GM18951 (cell line): Measurements from ENCODE around the gene CACNA1I.

ENCODE experiments used
- POLR2A ChIP-seq: IDR thresholded peaks from 4 replicates; pipeline ENCODE4 v1.6.1; 2011; ENCODE audit warnings: mild to moderate bottlenecking; ENCODE audit not compliant: insufficient read length, insufficient read depth; ENCODE audit errors: extremely low read depth
- in situ Hi-C: fragments of 300-500 bp; cut with MboI; formaldehyde crosslinking; loops from one replicate; pipeline ENCODE4 v1.12.0; 2022; ENCODE audit warnings: low sequenced_read_pairs, mixed read lengths, inconsistent platforms; ENCODE audit not compliant: unreplicated experiment

The CACNA1I gene

GRCh38 chr22:39653787-39654077 lies 83.2 kb downstream of the CACNA1I start:
- TF ChIP-seq POLR2A, result no peak
- in situ Hi-C loops, result no loop called here

GRCh38 chr22:39654131-39654926 lies 83.8 kb downstream of the CACNA1I start:
- TF ChIP-seq POLR2A, result no peak

GRCh38 chr22:39655004-39655579 lies 84.5 kb downstream of the CACNA1I start:
- TF ChIP-seq POLR2A, result no peak
- in situ Hi-C loops, result no loop called here

More at GRCh38 chr22:39654131-39654926, 83.8 kb downstream of the CACNA1I start:
- in situ Hi-C loops, result no loop called here

- TF ChIP-seq POLR2A, result no peak
- in situ Hi-C loops, result no loop called here
Measured at GRCh38 chr22:39655831-39656230, 85.3 kb downstream of the CACNA1I start.

- in situ Hi-C loops, result no loop called here
- TF ChIP-seq POLR2A, result no peak
Measured at GRCh38 chr22:39656495-39657490, 86.2 kb downstream of the CACNA1I start.

GRCh38 chr22:39658367-39658766 lies 87.8 kb downstream of the CACNA1I start:
- in situ Hi-C loops, result no loop called here

GRCh38 chr22:39658806-39659463 lies 88.4 kb downstream of the CACNA1I start:
- TF ChIP-seq POLR2A, result no peak
- in situ Hi-C loops, result no loop called here

More at GRCh38 chr22:39658367-39658766, 87.8 kb downstream of the CACNA1I start:
- no peak for TF ChIP-seq POLR2A

GRCh38 chr22:39661501-39661841 lies 90.9 kb downstream of the CACNA1I start:
- in situ Hi-C loops, result no loop called here
- TF ChIP-seq POLR2A, result no peak

- in situ Hi-C loops, result no loop called here
- TF ChIP-seq POLR2A, result no peak
Measured at GRCh38 chr22:39661842-39662685, 91.5 kb downstream of the CACNA1I start.

- no peak for TF ChIP-seq POLR2A
- in situ Hi-C loops, result no loop called here
Measured at GRCh38 chr22:39662686-39663052, 92.1 kb downstream of the CACNA1I start.

- in situ Hi-C loops, result no loop called here
- no peak for TF ChIP-seq POLR2A
Measured at GRCh38 chr22:39663751-39664150, 93.2 kb downstream of the CACNA1I start.
